Fibroblast of lung (primary cell): Measurements from ENCODE around the gene AK9.

Experiments used
- CTCF ChIP-seq, 2 donors: IDR thresholded peaks in 1 of 2; conservative IDR thresholded peaks in 1 of 2; 1 replicate in 1 of 2; 2 replicates in 1 of 2; pipeline ENCODE4 v1.5.1; 2011 to 2012; ENCODE audit warnings: low read length in 2 of 2, control low read depth in 1 of 2, inconsistent platforms in 1 of 2, low read depth in 1 of 2, mild to moderate bottlenecking in 1 of 2
- EZH2 ChIP-seq: IDR thresholded peaks from 2 replicates; pipeline ENCODE4 v1.5.1; 2012; ENCODE audit warnings: low read length, control low read depth, mild to moderate bottlenecking; ENCODE audit errors: missing control alignments

- TF ChIP-seq CTCF (conservative IDR thresholded peaks at IDR 0.05 in 1 of 2, IDR thresholded peaks at IDR 0.05 in 1 of 2; ENCODE audit: low read depth in 1 of 2, low read length in 2 of 2) (no peak), EZH2 (no peak)
These were observed 206.9 kb downstream of the AK9 start for GRCh38 chr6:109484122-109484521.
